Gastrocnemius medialis (tissue), 4 donors: ENCODE results near the gene ABCB8.

Experiments
- CTCF ChIP-seq, 5 experiments: fragments of 450-650 bp in 3 of 5; fragments of 200-600 bp in 2 of 5; sonication (generic) in 2 of 5; IDR thresholded peaks in 4 of 5; conservative IDR thresholded peaks in 1 of 5; 1 replicate in 4 of 5; 2 replicates in 1 of 5; pipeline ENCODE4 v1.5.1; 2016 to 2019; ENCODE audit warnings: antibody characterized with exemption in 5 of 5, mild to moderate bottlenecking in 3 of 5, moderate library complexity in 3 of 5
- POLR2A ChIP-seq, 2 donors: fragments of 450-650 bp; IDR thresholded peaks; one replicate each; pipeline ENCODE4 v1.6.1; 2017; ENCODE audit warnings: antibody characterized with exemption in 2 of 2, mild to moderate bottlenecking in 2 of 2, moderate library complexity in 2 of 2

GRCh38 chr7:150981644-150982043, 46.6 kb upstream of the ABCB8 start:
- TF ChIP-seq CTCF (IDR thresholded peaks at IDR 0.05 in 4 of 5, conservative IDR thresholded peaks at IDR 0.05 in 1 of 5) (no peak), POLR2A (IDR thresholded peaks at IDR 0.05) (no peak)
